ENCODE data around the gene ELAC2. TPM values are rescaled to one million over a fixed set of nuclear protein-coding genes. Genes with fewer than 3 reads are reported as not detected.

ELAC2 gene
- total and polyA plus RNA-seq, 10 of the 15 experiments (the other 5 are each of a cell fraction or from before 2014, with no cell fraction given), result 5.1 to 146 (median 79.4) TPM

- TF ChIP-seq CTCF (IDR thresholded peaks at IDR 0.05 in 2 of 3, conservative IDR thresholded peaks at IDR 0.05 in 1 of 3; ENCODE audit: control insufficient read depth in 2 of 3, extremely low read depth in 1 of 3, insufficient read depth in 1 of 3, low read depth in 3 of 3, low read length in 3 of 3) (0 out of 6 replicates have a peak, but pooled peaks of 1 of the 3 experiments have one; percentile 3), CBX3 (IDR thresholded peaks at IDR 0.05; ENCODE audit: borderline replicate concordance, low read depth) (no peak), MLLT1 (IDR thresholded peaks at IDR 0.05) (no peak)
- no peaks in the 10 kb centered on the region for H3K4me1 ChIP-seq (ENCODE audit: control insufficient read depth, insufficient read depth, low read length)
- intact Hi-C loops (cut with micrococcal nuclease; ENCODE audit: unreplicated experiment), result no loop called here
- H3K27ac ChIP-seq (ENCODE audit: control insufficient read depth, insufficient read depth), result no peak overlapping the region
- no peaks in the 10 kb centered on the region for H3K79me2 ChIP-seq (ENCODE audit: control insufficient read depth, insufficient read depth, low read length)
- ChIA-PET RAD21 (ENCODE audit: unreplicated experiment) (interaction anchor here (1.3 to 2.8 kb wide), 3 partner anchors 10 to 84 kb away, joined by 3 to 21 read pairs (median 7); partner anchors contain the start of gene ELAC2), POLR2A (interaction anchor here (1.1 kb wide), 1 partner anchor 11 kb away, joined by 3 read pairs; the partner anchor contains the start of gene ELAC2), CTCF (interaction anchor here (0.8 to 5.6 kb wide), 33 partner anchors 9 to 1897 kb away, joined by 3 to 137 read pairs (median 5); partner anchors contain the start of gene ELAC2), SMC1A (ENCODE audit: uncharacterized antibody, unreplicated experiment) (interaction anchor here (0.6 to 3.3 kb wide), 14 partner anchors 10 to 308 kb away, joined by 3 to 31 read pairs (median 4); partner anchors contain the start of gene ELAC2)
- H3K4me2 ChIP-seq (ENCODE audit: control insufficient read depth, insufficient read depth), result no peak overlapping the region
- in situ Hi-C loops (cut with MboI), result no loop called here
- no peaks in the 10 kb centered on the region for H4K20me1 ChIP-seq (ENCODE audit: control insufficient read depth, insufficient read depth)
- H3K36me3 ChIP-seq (ENCODE audit: control insufficient read depth in 2 of 2, insufficient read depth in 2 of 2, low read length in 1 of 2), result no peaks in the 10 kb centered on the region
- H3K9ac ChIP-seq (ENCODE audit: control insufficient read depth, insufficient read depth, low read length), result no peak overlapping the region
- no peak overlapping the region for H2AFZ ChIP-seq (ENCODE audit: control insufficient read depth, low read depth, low read length)
- H3K27me3 ChIP-seq (replicated peaks in 1 of 2; ENCODE audit: control insufficient read depth in 2 of 2, insufficient read depth in 2 of 2, low read length in 1 of 2), result no peaks in the 10 kb centered on the region
- FAIRE-seq (no peak), ATAC-seq (no peak), DNase-seq (ENCODE audit: low read depth, low spot score) (no peak)
- no peaks in the 10 kb centered on the region for H3K9me3 ChIP-seq (replicated peaks; ENCODE audit: control insufficient read depth, insufficient read depth, low read length)
- H3K4me3 ChIP-seq, result no peak overlapping the region
- 30% methylated on average over 2 of the region's 2 CpGs for WGBS (ENCODE audit: insufficient coverage, insufficient replicate concordance, low lambda C conversion rate, missing lambda C conversion rate)
- no TSS peak for BruUV-seq (replicated peaks)
Observed at GRCh38 chr17:13029340-13029739, 11.5 kb upstream of the ELAC2 start.

Data from GM12878 (cell line).